Smooth muscle cell (in vitro differentiated cells): ENCODE results near the gene CYYR1. TPM values are rescaled to one million over a fixed set of nuclear protein-coding genes. Genes with fewer than 3 reads are reported as not detected.

Experiments used
- DNase-seq: peaks from one replicate; lab custom pipeline; 2025; ENCODE audit not compliant: unreplicated experiment; lab: John Stamatoyannopoulos, UW
- H2AFZ ChIP-seq: fragments of 200-600 bp; sonication (generic); 2 replicates; pipeline ENCODE4 v1.6.0; 2016; ENCODE audit warnings: antibody characterized with exemption, low read depth, mild to moderate bottlenecking
- H3F3A ChIP-seq: fragments of 200-600 bp; sonication (generic); 2 replicates; pipeline ENCODE4 v1.6.0; 2017; ENCODE audit warnings: antibody characterized with exemption, low read depth
- H3K27ac ChIP-seq: fragments of 200-600 bp; sonication (generic); 2 replicates; pipeline ENCODE4 v1.5.1; 2016; ENCODE audit warnings: low read depth, mild to moderate bottlenecking
- H3K27me3 ChIP-seq: fragments of 200-600 bp; sonication (generic); 2 replicates; pipeline ENCODE4 v1.6.1; 2016; ENCODE audit warnings: low read depth, mild to moderate bottlenecking
- H3K36me3 ChIP-seq: fragments of 200-600 bp; sonication (generic); 2 replicates; pipeline ENCODE4 v1.5.1; 2016; ENCODE audit warnings: low read depth
- H3K4me1 ChIP-seq: fragments of 200-600 bp; sonication (generic); 2 replicates; pipeline ENCODE4 v1.5.1; 2016; ENCODE audit warnings: low read depth
- H3K4me2 ChIP-seq: fragments of 200-600 bp; sonication (generic); 2 replicates; pipeline ENCODE4 v1.6.0; 2016; ENCODE audit warnings: mild to moderate bottlenecking
- H3K4me3 ChIP-seq: fragments of 200-600 bp; sonication (generic); 2 replicates; pipeline ENCODE4 v1.5.1; 2016; ENCODE audit warnings: mild to moderate bottlenecking
- H3K79me2 ChIP-seq: fragments of 200-600 bp; sonication (generic); 2 replicates; pipeline ENCODE4 v1.6.0; 2016; ENCODE audit warnings: low read depth, mild to moderate bottlenecking
- H3K9ac ChIP-seq: fragments of 200-600 bp; sonication (generic); 2 replicates; pipeline ENCODE4 v1.6.0; 2016; ENCODE audit warnings: low read depth
- H3K9me3 ChIP-seq: fragments of 200-600 bp; sonication (generic); replicated peaks from 2 replicates; pipeline ENCODE4 v1.5.1; 2016; ENCODE audit warnings: low read depth
- H4K20me1 ChIP-seq: fragments of 200-600 bp; sonication (generic); 2 replicates; pipeline ENCODE4 v1.6.0; 2016; ENCODE audit warnings: low read depth
- CTCF ChIP-seq: fragments of 200-600 bp; sonication (generic); IDR thresholded peaks from 2 replicates; pipeline ENCODE4 v1.5.1; 2017; ENCODE audit warnings: borderline replicate concordance, mild to moderate bottlenecking, antibody characterized with exemption; ENCODE audit not compliant: insufficient read depth, poor library complexity, severe bottlenecking
- WGBS: methylation state at CpG from one replicate; pipeline ENCODE4 v1.1.7; 2016; ENCODE audit warnings: low lambda C conversion rate; 5-methylcytosine and 5-hydroxymethylcytosine counted together
- polyA plus RNA-seq: library from polyadenylated mRNA; unstranded; fragments of >200 nt; fragmentation: Nextera tagmentation; extraction: Ambion mirVana; gene quantifications from 2 replicates; pipeline ENCODE4 v1.2.1, GENCODE V29; 2016
- total RNA-seq: library from RNA; depleted of rRNA; stranded (reverse); fragments of >200 nt; gene quantifications from 2 replicates; pipeline ENCODE4 v1.2.3, GENCODE V29; 2014

The CYYR1 gene
- total and polyA plus RNA-seq, 2 experiments from 2014 or later, result 4.0 TPM

DNA sequence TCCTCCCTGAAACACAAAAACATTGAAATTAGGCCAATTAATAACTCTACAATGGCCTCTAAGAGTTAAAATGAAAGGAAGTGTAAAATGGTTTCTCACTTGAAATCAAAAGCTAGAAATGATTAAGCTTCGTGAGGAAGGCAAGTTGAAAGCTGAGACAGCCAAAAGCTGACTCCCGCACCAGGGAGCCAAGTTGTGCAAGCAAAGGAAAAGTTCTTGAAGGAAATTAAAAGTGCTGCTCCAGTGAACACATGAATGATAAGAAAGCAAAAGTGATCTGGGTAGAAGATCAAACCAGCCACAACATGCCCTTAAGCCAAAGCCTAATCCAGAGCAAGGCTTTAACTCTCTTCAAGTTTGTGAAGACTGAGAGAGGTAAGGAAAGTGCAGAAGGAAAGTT, 22.8 kb downstream of the CYYR1 start:
- Histone ChIP-seq H3K27me3 (no peaks in the 10 kb centered on the region), H3K4me2 (no peak overlapping the region), H3K27ac (no peak overlapping the region), H2AFZ (no peak overlapping the region), H3K36me3 (no peaks in the 10 kb centered on the region), H3K9me3 (no peaks in the 10 kb centered on the region), H3K9ac (no peak overlapping the region), H3K4me3 (no peak overlapping the region), H4K20me1 (no peaks in the 10 kb centered on the region), H3F3A (no peaks in the 10 kb centered on the region), H3K79me2 (no peaks in the 10 kb centered on the region), H3K4me1 (no peaks in the 10 kb centered on the region)
- DNase-seq, result no peak
- WGBS, result 69% methylated on average over 2 of the region's 2 CpGs
- TF ChIP-seq CTCF, result no peak

GRCh38 chr21:26546446-26547097, 26.5 kb downstream of the CYYR1 start:
- 94% methylated on average over 8 of the region's 8 CpGs for WGBS
- no peak for TF ChIP-seq CTCF
- H3K9me3 ChIP-seq, result no peaks in the 10 kb centered on the region
- no peak overlapping the region for H3K9ac ChIP-seq
- H2AFZ ChIP-seq, result no peak overlapping the region
- H3K36me3 ChIP-seq, result no peaks in the 10 kb centered on the region
- no peak for DNase-seq
- H3K79me2 ChIP-seq, result no peaks in the 10 kb centered on the region
- no peak overlapping the region for H3K4me2 ChIP-seq
- no peak overlapping the region for H3K27ac ChIP-seq
- H4K20me1 ChIP-seq, result no peaks in the 10 kb centered on the region
- no peaks in the 10 kb centered on the region for H3K4me1 ChIP-seq
- H3K27me3 ChIP-seq, result no peaks in the 10 kb centered on the region
- no peak overlapping the region for H3K4me3 ChIP-seq
- no peaks in the 10 kb centered on the region for H3F3A ChIP-seq

- DNase-seq, result no peak
- Histone ChIP-seq H3K9ac (no peak overlapping the region), H3K27ac (no peak overlapping the region), H3K9me3 (no peaks in the 10 kb centered on the region), H3K36me3 (no peaks in the 10 kb centered on the region), H3K4me2 (no peak overlapping the region), H3K79me2 (no peaks in the 10 kb centered on the region), H3K27me3 (no peaks in the 10 kb centered on the region), H3K4me3 (no peak overlapping the region), H2AFZ (no peak overlapping the region), H3F3A (no peaks in the 10 kb centered on the region), H3K4me1 (peaks cover 7% of the 10 kb centered on the region), H4K20me1 (no peaks in the 10 kb centered on the region)
- TF ChIP-seq CTCF, result no peak
- WGBS, result 84% methylated on average over 7 of the region's 7 CpGs
Measured at GRCh38 chr21:26544201-26544775, 28.8 kb downstream of the CYYR1 start.

GRCh38 chr21:26540651-26541050, 32.4 kb downstream of the CYYR1 start:
- no peaks in the 10 kb centered on the region for H4K20me1 ChIP-seq
- no peaks in the 10 kb centered on the region for H3K36me3 ChIP-seq
- no peak overlapping the region for H3K27ac ChIP-seq
- TF ChIP-seq CTCF, result no peak
- H3K9me3 ChIP-seq, result no peaks in the 10 kb centered on the region
- H3K4me1 ChIP-seq, result peaks cover 7% of the 10 kb centered on the region
- no peaks in the 10 kb centered on the region for H3K79me2 ChIP-seq
- no peak for DNase-seq
- no peak overlapping the region for H3K9ac ChIP-seq
- H3F3A ChIP-seq, result no peaks in the 10 kb centered on the region
- H3K4me3 ChIP-seq, result no peak overlapping the region
- no peaks in the 10 kb centered on the region for H3K27me3 ChIP-seq
- H2AFZ ChIP-seq, result no peak overlapping the region
- no peak overlapping the region for H3K4me2 ChIP-seq
